H9 (cell line): ENCODE results near the gene TMEM140. TPM values are rescaled to one million over a fixed set of nuclear protein-coding genes. Genes with fewer than 3 reads are reported as not detected.

Experiments
- DNase-seq: peaks from one replicate; pipeline ENCODE4 v3.0.0-alpha.2; 2017
- H2AFZ ChIP-seq: one replicate; pipeline ENCODE4 v1.6.1; 2013; ENCODE audit warnings: mild to moderate bottlenecking, low read length, control low read depth, moderate library complexity
- H2AK5ac ChIP-seq: 2 replicates; pipeline ENCODE4 v1.6.1; 2013; ENCODE audit warnings: low read length, control low read depth, mixed read lengths; ENCODE audit not compliant: insufficient read length
- H2BK120ac ChIP-seq: one replicate; pipeline ENCODE4 v1.6.1; 2013; ENCODE audit warnings: low read depth, mild to moderate bottlenecking, low read length, control low read depth, inconsistent platforms; ENCODE audit not compliant: poor library complexity, severe bottlenecking
- H2BK12ac ChIP-seq: 2 replicates; pipeline ENCODE4 v1.6.1; 2013; ENCODE audit warnings: low read length, control low read depth, mixed read lengths, low read depth; ENCODE audit not compliant: insufficient read length
- H2BK15ac ChIP-seq: 2 replicates; pipeline ENCODE4 v1.6.1; 2013; ENCODE audit warnings: low read depth, low read length, control low read depth
- H2BK20ac ChIP-seq: one replicate; pipeline ENCODE4 v1.6.1; 2013; ENCODE audit warnings: low read depth, mild to moderate bottlenecking, low read length, control low read depth, inconsistent platforms; ENCODE audit not compliant: poor library complexity, severe bottlenecking
- H2BK5ac ChIP-seq: 2 replicates; pipeline ENCODE4 v1.6.1; 2013; ENCODE audit warnings: low read length, control low read depth, mixed read lengths; ENCODE audit not compliant: insufficient read length
- H3K14ac ChIP-seq: 2 replicates; pipeline ENCODE4 v1.6.1; 2013; ENCODE audit warnings: low read length, control low read depth; ENCODE audit not compliant: insufficient read depth
- H3K18ac ChIP-seq: 2 replicates; pipeline ENCODE4 v1.6.1; 2013; ENCODE audit warnings: low read depth, mild to moderate bottlenecking, mixed read lengths, low read length, control low read depth; ENCODE audit not compliant: insufficient read length
- H3K23ac ChIP-seq: 2 replicates; pipeline ENCODE4 v1.6.1; 2013; ENCODE audit warnings: low read length, control low read depth, mixed read lengths, low read depth; ENCODE audit not compliant: insufficient read length
- H3K23me2 ChIP-seq: 2 replicates; pipeline ENCODE4 v1.6.1; 2013; ENCODE audit warnings: low read depth, mild to moderate bottlenecking, mixed read lengths, low read length, control low read depth; ENCODE audit not compliant: insufficient read length, poor library complexity, severe bottlenecking
- H3K27ac ChIP-seq: 2 replicates; pipeline ENCODE4 v1.5.1; 2013; ENCODE audit warnings: low read length, control low read depth, mixed read lengths, low read depth; ENCODE audit not compliant: insufficient read length
- H3K27me3 ChIP-seq: 2 replicates; pipeline ENCODE4 v1.6.1; 2013; ENCODE audit warnings: low read length, control low read depth, inconsistent platforms; ENCODE audit not compliant: insufficient read depth
- H3K4ac ChIP-seq: 2 replicates; pipeline ENCODE4 v1.6.1; 2013; ENCODE audit warnings: low read depth, mild to moderate bottlenecking, control low read depth, inconsistent platforms, low read length, moderate library complexity
- H3K4me1 ChIP-seq: 2 replicates; pipeline ENCODE4 v1.6.1; 2013; ENCODE audit warnings: low read length, control low read depth, inconsistent platforms; ENCODE audit not compliant: insufficient read depth
- H3K4me2 ChIP-seq: 2 replicates; pipeline ENCODE4 v1.6.1; 2013; ENCODE audit warnings: low read length, control low read depth, mixed read lengths; ENCODE audit not compliant: insufficient read length, insufficient read depth
- H3K56ac ChIP-seq: 2 replicates; pipeline ENCODE4 v1.6.1; 2013; ENCODE audit warnings: low read depth, mild to moderate bottlenecking, mixed read lengths, low read length, control low read depth; ENCODE audit not compliant: insufficient read length
- H3K79me1 ChIP-seq: 2 replicates; pipeline ENCODE4 v1.6.1; 2013; ENCODE audit warnings: low read depth, mild to moderate bottlenecking, moderate library complexity, low read length, control low read depth, inconsistent platforms; ENCODE audit not compliant: insufficient read depth, poor library complexity, severe bottlenecking
- H3K79me2 ChIP-seq: 2 replicates; pipeline ENCODE4 v1.6.1; 2013; ENCODE audit warnings: low read length, control low read depth, inconsistent platforms; ENCODE audit not compliant: insufficient read depth
- H3K9ac ChIP-seq: 2 replicates; pipeline ENCODE4 v1.6.1; 2013; ENCODE audit warnings: low read length, control low read depth, mixed read lengths; ENCODE audit not compliant: insufficient read length; ENCODE audit errors: extremely low read depth
- H3K9me3 ChIP-seq: one replicate; pipeline ENCODE4 v1.6.1; 2013; ENCODE audit warnings: low read depth, low read length, inconsistent platforms; ENCODE audit not compliant: control insufficient read depth
- H3T11ph ChIP-seq: one replicate; pipeline ENCODE4 v1.6.1; 2013; ENCODE audit warnings: mild to moderate bottlenecking, low read length, control low read depth, inconsistent platforms
- H4K20me1 ChIP-seq: one replicate; pipeline ENCODE4 v1.6.1; 2013; ENCODE audit not compliant: control insufficient read depth, insufficient read length, insufficient read depth
- H4K5ac ChIP-seq: 2 replicates; pipeline ENCODE4 v1.6.1; 2013; ENCODE audit warnings: low read depth, mild to moderate bottlenecking, mixed read lengths, low read length, control low read depth; ENCODE audit not compliant: insufficient read length
- H4K8ac ChIP-seq: replicated peaks from 2 replicates; pipeline ENCODE4 v1.6.1; 2013; ENCODE audit warnings: low read length, control low read depth, mixed read lengths, low read depth; ENCODE audit not compliant: insufficient read length
- H4K91ac ChIP-seq: 2 replicates; pipeline ENCODE4 v1.6.1; 2013; ENCODE audit warnings: low read depth, mild to moderate bottlenecking, moderate library complexity, mixed read lengths, low read length, control low read depth; ENCODE audit not compliant: insufficient read length
- H3K27ac Mint-ChIP-seq, 3 experiments: 2 replicates in 2 of 3; 3 replicates in 1 of 3; pipeline ENCODE4 v1.8.0; 2020 to 2021; ENCODE audit warnings: mixed read lengths in 3 of 3, mild to moderate bottlenecking in 1 of 3, moderate library complexity in 1 of 3
- H3K27me3 Mint-ChIP-seq: 2 replicates; pipeline ENCODE4 v1.8.0; 2021; ENCODE audit warnings: low read depth, mild to moderate bottlenecking, moderate library complexity, mixed read lengths
- H3K36me3 Mint-ChIP-seq, 3 experiments: 2 replicates in 2 of 3; 3 replicates in 1 of 3; pipeline ENCODE4 v1.8.0; 2020 to 2021; ENCODE audit warnings: low read depth in 3 of 3, mixed read lengths in 3 of 3; ENCODE audit not compliant: insufficient read depth in 1 of 3
- H3K4me1 Mint-ChIP-seq, 2 experiments: 2 replicates each; pipeline ENCODE4 v1.8.0; 2020; ENCODE audit warnings: mixed read lengths in 2 of 2
- H3K4me3 Mint-ChIP-seq, 2 experiments: 2 replicates in 1 of 2; 3 replicates in 1 of 2; pipeline ENCODE4 v1.8.0; 2020 to 2021; ENCODE audit warnings: mild to moderate bottlenecking in 2 of 2, mixed read lengths in 2 of 2, moderate library complexity in 1 of 2
- H3K9me3 Mint-ChIP-seq, 2 experiments: 2 replicates in 1 of 2; 3 replicates in 1 of 2; pipeline ENCODE4 v1.8.0; 2020; ENCODE audit warnings: mild to moderate bottlenecking in 2 of 2, mixed read lengths in 2 of 2, moderate library complexity in 1 of 2
- WGBS: extraction: QIAGEN DNeasy Blood & Tissue Kit; methylation state at CpG from one replicate; pipeline ENCODE4 v1.1.7; 2013; ENCODE audit warnings: missing lambda C conversion rate, low lambda C conversion rate, mixed read lengths; ENCODE audit not compliant: insufficient read length; ENCODE audit errors: extremely low coverage; 5-methylcytosine and 5-hydroxymethylcytosine counted together
- total RNA-seq: library from RNA; stranded (reverse); gene quantifications from 2 replicates; pipeline ENCODE4 v1.2.1, GENCODE V29; 2021
- TF ChIP-seq, protein P1 (sequence below): fragments of 200-600 bp; sonication (generic); conservative IDR thresholded peaks from 3 replicates; pipeline ENCODE4 v1.8.0; 2021; ENCODE audit warnings: antibody characterized with exemption, mild to moderate bottlenecking

Gene TMEM140
- total RNA-seq, 1 experiment from 2014 or later = not detected

DNA sequence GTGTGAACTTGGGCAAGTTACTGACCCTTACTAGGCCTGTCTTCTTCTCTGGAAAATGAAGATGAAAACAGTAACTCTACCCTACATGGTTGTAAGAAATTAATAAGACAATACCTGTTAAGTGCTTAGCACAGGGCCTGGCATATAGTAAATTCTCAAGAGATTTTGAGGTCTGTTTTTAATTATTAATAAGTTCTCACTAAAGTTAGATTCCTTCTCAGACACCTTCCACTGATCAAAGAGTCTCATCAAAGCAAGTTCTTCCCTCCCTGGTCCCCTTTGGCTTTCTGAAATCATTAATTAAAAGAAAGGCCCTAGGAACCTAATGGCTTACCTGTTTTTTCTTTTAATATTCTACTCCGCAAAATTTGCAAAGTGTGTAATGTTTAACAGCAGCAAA is 4.6 kb downstream of the TMEM140 start:
- no peak overlapping the region for H3K4me2 ChIP-seq
- no peak for DNase-seq
- no peak overlapping the region for H3K56ac ChIP-seq
- no peaks in the 10 kb centered on the region for H4K20me1 ChIP-seq
- no peak overlapping the region for H4K8ac ChIP-seq
- H3K27me3 ChIP-seq = no peaks in the 10 kb centered on the region
- no peak overlapping the region for H3K9ac ChIP-seq
- no CpG with 5 or more reads among the region's 1 CpG for WGBS
- H4K91ac ChIP-seq = no peak overlapping the region
- H2BK120ac ChIP-seq = no peak overlapping the region
- peaks cover 12 to 31% (median 22%) of the 10 kb centered on the region in 3 experiments for H3K36me3 Mint-ChIP-seq
- H3K4me3 Mint-ChIP-seq = no peak overlapping the region
- peaks cover 2 to 5% of the 10 kb centered on the region in 2 experiments; a peak in 2 of 4 replicates for H3K4me1 Mint-ChIP-seq
- no peak overlapping the region for H2AK5ac ChIP-seq
- no peak overlapping the region for H2AFZ ChIP-seq
- H3T11ph ChIP-seq = no peak overlapping the region
- no peaks in the 10 kb centered on the region for H3K79me2 ChIP-seq
- no peak overlapping the region for H3K23ac ChIP-seq
- no peaks in the 10 kb centered on the region for H3K4me1 ChIP-seq
- no peak overlapping the region for H2BK20ac ChIP-seq
- no peaks in the 10 kb centered on the region for H3K23me2 ChIP-seq
- H3K27ac ChIP-seq = no peak overlapping the region
- H3K9me3 Mint-ChIP-seq = peaks cover 29 to 38% of the 10 kb centered on the region in 2 experiments
- TF ChIP-seq, protein P1, sequence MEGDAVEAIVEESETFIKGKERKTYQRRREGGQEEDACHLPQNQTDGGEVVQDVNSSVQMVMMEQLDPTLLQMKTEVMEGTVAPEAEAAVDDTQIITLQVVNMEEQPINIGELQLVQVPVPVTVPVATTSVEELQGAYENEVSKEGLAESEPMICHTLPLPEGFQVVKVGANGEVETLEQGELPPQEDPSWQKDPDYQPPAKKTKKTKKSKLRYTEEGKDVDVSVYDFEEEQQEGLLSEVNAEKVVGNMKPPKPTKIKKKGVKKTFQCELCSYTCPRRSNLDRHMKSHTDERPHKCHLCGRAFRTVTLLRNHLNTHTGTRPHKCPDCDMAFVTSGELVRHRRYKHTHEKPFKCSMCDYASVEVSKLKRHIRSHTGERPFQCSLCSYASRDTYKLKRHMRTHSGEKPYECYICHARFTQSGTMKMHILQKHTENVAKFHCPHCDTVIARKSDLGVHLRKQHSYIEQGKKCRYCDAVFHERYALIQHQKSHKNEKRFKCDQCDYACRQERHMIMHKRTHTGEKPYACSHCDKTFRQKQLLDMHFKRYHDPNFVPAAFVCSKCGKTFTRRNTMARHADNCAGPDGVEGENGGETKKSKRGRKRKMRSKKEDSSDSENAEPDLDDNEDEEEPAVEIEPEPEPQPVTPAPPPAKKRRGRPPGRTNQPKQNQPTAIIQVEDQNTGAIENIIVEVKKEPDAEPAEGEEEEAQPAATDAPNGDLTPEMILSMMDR = no peak
- no peak overlapping the region for H3K27ac Mint-ChIP-seq
- H3K18ac ChIP-seq = no peak overlapping the region
- peaks cover 5% of the 10 kb centered on the region for H3K27me3 Mint-ChIP-seq
- no peak overlapping the region for H2BK5ac ChIP-seq
- no peak overlapping the region for H2BK15ac ChIP-seq
- no peak overlapping the region for H3K4ac ChIP-seq
- H3K14ac ChIP-seq = no peak overlapping the region
- H3K79me1 ChIP-seq = no peaks in the 10 kb centered on the region
- H4K5ac ChIP-seq = no peak overlapping the region
- no peaks in the 10 kb centered on the region for H3K9me3 ChIP-seq
- H2BK12ac ChIP-seq = no peak overlapping the region
